ENCODE results near the gene SCARF2.
"Not testable (repeated sequence)": the region's sequence is repeated elsewhere in the genome, so short reads cannot be mapped to it uniquely, and the experiment has no call there.

SCARF2 gene

DNA sequence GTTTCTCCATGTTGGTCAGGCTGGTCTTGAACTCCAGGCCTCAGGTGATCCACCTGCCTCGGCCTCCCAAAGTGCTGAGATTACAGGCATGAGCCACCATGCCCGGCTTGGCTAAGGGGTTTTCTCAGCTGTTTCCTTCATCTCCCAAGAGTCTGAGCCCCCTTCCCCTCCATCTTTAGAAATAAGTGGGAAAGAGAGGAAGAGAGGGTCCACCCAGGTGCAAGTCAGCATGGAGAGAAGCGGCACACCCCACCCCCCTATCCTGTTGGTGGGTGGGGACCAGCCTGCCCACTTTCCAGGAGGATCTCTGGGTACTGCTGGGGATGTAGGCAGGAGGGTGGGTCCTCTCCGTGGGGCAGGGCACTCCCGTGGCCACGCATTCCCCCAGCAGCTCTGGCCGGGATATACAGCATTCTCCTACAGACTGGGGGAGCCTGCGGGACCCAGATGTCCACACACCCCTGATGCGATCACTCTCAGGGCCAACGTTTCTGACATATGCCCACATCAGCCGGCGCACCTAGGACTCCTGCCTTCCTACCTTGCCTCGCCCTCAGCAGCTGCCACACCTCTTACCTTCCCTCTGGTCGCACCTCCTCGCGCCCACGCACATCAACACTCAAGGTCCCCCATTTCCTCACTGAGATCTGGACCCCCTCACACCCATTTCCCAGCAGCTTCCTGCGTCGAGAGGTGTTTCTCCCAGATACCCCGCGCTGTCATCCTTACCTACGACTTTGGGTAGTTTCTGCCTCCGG lies 8.9 kb downstream of the SCARF2 start:
- no peak for DNase-seq (ENCODE audit: low read depth in 2 of 2)

- no peak for DNase-seq (ENCODE audit: low read depth in 2 of 2)
These were observed 9.6 kb downstream of the SCARF2 start for GRCh38 chr22:20427945-20428417.

DNA sequence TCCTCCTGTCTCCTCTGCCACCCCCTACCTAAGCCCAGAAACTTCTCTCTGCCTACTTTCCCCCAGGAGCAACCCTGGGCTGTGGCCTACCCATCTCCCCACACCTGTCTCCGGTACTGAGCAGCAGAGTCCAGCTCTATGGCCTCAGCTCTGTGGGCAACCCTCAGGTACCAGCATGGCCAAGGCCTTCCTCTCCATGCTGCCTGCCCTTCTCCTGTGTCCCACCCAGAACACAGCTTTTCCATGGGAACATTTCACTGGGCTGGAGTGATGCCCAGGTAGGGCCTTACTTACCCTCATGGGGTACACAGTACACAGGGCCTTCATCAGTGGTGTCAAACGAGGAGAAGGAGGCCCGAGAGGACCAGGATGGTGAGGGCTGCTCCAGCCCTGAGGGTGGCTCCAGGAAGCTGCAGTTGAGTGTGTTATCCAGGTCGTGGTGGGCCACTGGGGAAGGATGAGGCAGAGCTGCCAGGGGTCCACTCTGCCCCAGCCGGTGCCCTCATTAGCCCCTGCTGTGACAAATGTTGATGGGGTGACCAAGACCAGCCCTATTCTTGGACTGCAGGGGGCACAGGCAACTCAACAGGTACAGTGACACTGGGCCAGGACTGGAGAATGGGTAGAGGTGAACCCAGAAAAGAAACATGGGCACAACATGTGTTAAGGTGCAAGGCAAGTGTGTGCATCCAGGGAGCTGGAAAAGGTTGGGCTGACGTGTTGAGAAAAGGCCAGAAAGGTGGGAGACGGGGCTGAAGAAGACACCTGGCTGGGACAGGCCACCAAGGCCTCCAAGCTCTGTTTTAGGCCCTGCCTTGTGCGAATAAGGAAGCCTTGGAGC lies 10.3 kb downstream of the SCARF2 start:
- DNase-seq (ENCODE audit: low read depth in 2 of 2), result no peak

GRCh38 chr22:20426259-20426615 lies 11.4 kb downstream of the SCARF2 start:
- DNase-seq (ENCODE audit: low read depth in 2 of 2), result no peak

- no peak for DNase-seq (ENCODE audit: low read depth in 2 of 2)
These were observed 11.9 kb downstream of the SCARF2 start for GRCh38 chr22:20425566-20426258.

GRCh38 chr22:20424932-20425565 lies 12.6 kb downstream of the SCARF2 start:
- DNase-seq (ENCODE audit: low read depth in 2 of 2), result no peak

DNA sequence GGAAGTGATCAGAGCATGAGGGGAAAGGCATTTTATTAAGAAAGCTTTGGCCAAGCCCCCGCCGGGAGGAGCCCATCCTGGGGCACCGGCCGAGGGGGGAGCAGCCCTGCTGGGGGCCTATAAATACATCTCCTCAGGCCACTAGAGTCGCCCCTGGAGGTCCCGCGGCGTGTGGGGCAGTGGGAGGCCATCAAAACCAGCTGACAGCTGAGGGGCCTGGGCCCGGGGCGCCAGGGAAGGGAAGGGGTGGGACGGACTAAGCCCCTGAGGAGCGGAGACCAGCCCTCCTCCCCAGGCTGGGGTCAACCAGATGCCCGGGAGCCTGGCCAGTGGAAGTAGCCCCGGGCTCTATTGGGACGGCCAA lies 13.1 kb downstream of the SCARF2 start:
- no peak for DNase-seq (ENCODE audit: low read depth in 2 of 2)

DNA sequence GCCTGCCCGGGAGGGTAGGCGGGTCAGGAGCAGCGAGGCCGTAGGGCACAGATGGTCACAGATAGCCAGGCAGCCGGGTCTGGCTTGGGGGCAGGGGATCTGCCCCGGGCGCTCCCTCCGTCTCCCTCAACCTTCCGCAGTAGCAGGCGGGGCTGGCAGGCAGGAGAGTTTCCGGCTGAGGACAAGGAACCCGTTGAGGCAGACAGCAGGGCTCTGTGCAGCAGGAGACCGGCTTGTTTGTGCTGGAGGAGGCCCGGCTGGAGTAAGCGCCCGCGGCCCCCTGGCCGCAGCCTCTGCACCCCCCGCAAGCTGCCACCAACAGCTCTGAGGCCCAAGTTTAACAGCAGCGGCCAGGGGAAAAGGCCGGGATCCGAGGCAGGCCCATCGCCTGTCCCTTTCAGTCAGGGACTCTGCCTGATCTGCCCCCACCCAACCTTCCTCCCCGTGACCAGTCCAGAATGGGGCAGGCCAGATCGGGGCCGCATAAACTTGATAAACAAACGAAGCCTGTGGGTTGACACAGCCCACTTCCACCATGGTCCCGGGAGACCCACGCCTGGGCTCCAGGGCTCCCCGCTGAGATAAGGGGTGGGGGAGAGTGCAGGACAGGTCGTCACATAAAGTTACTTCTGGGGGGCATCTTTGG lies 13.6 kb downstream of the SCARF2 start:
- DNase-seq (ENCODE audit: low read depth in 2 of 2), result no peak

DNA sequence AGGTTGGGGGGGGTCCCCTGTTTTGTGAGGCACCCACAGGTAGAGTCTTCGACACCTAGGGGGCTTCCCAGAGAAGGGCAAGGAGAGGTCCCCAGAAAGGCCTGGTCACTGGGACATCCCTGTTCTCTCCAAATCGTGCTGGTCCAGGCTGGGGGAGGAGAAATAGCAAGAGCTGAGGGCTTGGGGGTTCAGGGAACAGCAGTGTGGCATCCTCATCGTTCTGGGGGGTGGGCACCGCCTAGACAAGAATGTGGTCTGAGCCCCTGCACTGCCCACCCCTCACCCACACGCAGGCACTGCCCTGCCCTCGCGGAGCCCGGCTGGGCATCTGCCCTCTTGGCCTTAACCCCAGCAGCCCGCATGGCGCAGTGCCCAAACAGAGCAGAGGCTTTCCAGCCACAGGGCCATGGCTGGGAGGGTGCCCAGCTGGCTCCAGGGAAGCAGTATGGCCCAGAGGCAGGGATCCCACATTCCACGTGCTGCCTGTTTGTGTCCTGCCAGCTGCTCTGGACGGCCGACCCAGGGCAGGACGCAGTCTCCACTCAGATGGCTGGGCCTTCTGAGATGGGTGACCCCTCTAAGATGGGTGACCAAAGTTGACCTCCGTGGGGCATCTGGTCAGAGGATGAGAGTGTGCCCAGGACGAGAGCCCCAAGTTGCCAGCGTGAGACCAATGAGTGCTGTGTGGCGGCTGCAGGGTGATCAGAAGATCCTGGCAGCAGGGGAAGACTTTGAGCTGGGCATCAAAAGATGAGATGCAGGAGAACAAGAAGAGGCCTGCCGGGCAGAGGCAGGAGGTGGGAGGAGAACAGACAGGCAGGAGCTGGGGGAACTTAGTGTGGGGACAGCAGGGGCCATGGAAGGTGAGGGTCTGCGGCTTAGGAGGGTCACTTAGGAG lies 14.4 kb downstream of the SCARF2 start:
- no peak for DNase-seq (ENCODE audit: low read depth in 2 of 2)

DNA sequence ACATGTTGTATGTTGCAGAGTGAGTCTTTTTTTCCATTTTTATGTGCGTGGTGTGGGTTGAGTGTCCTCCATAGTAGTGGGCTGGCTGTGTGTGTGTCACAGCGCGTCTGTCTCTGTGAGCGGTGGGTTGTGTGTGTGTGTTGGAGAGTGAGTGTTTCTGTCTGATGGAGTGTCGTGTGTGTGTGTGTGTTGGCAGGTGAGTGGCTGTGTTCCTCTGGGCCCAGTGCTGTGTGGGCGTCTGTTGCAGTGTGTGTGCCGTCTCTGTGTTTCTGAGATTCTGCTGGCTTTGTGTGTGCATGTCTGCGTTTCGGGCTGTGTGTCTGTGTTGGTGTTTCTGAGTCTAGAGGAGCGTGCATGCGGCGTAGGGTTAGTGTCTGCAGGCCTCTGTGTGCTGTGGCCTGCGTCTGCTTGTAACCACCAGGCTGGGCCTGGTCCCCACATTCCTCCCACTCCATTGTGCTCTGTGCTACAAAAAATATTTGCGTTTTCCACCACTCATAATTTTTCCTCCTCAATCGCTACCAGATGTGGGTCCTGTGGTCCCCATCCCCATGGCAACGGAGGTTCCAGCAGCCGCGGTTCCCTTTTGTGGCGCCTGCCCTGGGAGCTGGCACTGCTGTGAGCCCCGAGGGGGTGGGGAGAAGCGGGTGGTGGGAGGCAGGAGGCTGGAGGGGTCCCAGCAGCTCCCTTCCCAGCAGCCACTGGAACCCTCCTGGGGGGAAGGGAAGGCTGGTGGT lies 15.2 kb downstream of the SCARF2 start:
- DNase-seq (ENCODE audit: low read depth in 2 of 2), result no peak

- no peak for DNase-seq (ENCODE audit: low read depth in 2 of 2)
These were observed 16.1 kb downstream of the SCARF2 start for GRCh38 chr22:20421507-20421874.

GRCh38 chr22:20420157-20420842 lies 17.3 kb downstream of the SCARF2 start:
- DNase-seq (ENCODE audit: low read depth in 2 of 2), result no peak

DNA sequence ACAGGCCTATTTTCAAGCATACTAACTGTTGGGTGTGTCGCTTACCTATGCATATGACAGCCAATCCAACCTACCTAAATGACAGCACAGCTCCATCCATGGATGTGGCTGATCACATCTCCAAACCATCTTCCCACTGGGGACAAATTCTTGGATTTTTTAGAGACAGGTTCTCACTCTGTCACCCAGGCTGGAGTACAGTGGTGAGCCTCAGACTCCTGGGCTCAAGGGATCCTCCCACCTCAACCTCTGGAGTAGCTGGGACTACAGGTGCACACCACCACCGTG lies 18.0 kb downstream of the SCARF2 start:
- no peak for DNase-seq (ENCODE audit: low read depth in 2 of 2)

- DNase-seq (ENCODE audit: low read depth in 2 of 2), result peak; percentile 45 to 54
These were observed 19.3 kb downstream of the SCARF2 start for GRCh38 chr22:20418211-20418788.

DNA sequence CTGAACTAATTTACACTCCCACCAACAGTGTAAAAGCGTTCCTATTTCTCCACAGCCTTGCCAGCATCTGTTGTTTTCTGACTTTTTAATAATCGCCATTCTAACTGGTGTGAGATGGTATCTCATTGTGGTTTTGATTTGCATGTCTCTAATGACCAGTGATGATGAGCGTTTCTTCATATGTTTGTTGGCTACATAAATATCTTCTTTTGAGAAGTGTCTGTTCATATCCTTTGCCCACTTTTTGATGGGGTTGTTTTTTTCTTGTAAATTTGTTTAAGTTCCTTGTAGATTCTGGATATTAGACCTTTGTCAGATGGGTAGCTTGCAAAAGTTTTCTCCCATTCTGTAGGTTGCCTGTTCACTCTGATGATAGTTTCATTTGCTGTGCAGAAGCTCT lies 21.9 kb downstream of the SCARF2 start:
- DNase-seq (ENCODE audit: low read depth in 2 of 2), result not testable (repeated sequence)

- DNase-seq (ENCODE audit: low read depth in 2 of 2), result not testable (repeated sequence)
These were observed 22.4 kb downstream of the SCARF2 start for GRCh38 chr22:20415241-20415640.

DNA sequence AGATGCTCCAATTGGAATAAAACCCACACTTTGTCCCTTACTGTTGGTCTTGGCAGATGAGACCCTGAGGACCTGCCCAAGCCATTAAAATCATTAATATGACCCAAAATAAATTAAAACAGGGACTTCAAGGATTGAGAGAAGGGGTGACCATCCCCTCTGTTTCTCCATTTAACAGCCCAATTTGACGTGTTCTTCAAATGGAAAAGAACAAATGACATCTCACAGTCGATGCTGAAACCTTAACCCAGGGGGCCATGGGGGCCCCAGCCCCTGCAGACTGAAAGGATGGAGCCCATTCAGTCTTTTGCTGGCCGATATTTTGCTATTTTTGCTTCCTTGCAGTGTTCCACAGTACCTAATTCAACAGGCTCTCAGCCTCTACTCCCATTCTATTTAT lies 23.2 kb downstream of the SCARF2 start:
- DNase-seq (ENCODE audit: low read depth in 2 of 2), result no peak

- DNase-seq (ENCODE audit: low read depth in 2 of 2), result no peak
These were observed 23.6 kb downstream of the SCARF2 start for GRCh38 chr22:20414059-20414440.

Measured in stimulated activated CD8-positive, alpha-beta memory T cell treated with anti-CD3 and anti-CD28 coated beads, Interleukin-2, amount 100 ng/mL, for 48 hours (primary cell).